GM12801 (cell line): Measurements from ENCODE around the gene KLRF1.

Experiments used
- TF ChIP-seq, protein P1 (sequence below): IDR thresholded peaks from one replicate; pipeline ENCODE4 v1.5.1; 2011; ENCODE audit warnings: control low read depth; ENCODE audit not compliant: insufficient read length; ENCODE audit errors: extremely low read depth

Gene KLRF1

GRCh38 chr12:9786726-9787717 is 40.3 kb upstream of the KLRF1 start:
- TF ChIP-seq, protein P1, sequence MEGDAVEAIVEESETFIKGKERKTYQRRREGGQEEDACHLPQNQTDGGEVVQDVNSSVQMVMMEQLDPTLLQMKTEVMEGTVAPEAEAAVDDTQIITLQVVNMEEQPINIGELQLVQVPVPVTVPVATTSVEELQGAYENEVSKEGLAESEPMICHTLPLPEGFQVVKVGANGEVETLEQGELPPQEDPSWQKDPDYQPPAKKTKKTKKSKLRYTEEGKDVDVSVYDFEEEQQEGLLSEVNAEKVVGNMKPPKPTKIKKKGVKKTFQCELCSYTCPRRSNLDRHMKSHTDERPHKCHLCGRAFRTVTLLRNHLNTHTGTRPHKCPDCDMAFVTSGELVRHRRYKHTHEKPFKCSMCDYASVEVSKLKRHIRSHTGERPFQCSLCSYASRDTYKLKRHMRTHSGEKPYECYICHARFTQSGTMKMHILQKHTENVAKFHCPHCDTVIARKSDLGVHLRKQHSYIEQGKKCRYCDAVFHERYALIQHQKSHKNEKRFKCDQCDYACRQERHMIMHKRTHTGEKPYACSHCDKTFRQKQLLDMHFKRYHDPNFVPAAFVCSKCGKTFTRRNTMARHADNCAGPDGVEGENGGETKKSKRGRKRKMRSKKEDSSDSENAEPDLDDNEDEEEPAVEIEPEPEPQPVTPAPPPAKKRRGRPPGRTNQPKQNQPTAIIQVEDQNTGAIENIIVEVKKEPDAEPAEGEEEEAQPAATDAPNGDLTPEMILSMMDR, result no peak

DNA sequence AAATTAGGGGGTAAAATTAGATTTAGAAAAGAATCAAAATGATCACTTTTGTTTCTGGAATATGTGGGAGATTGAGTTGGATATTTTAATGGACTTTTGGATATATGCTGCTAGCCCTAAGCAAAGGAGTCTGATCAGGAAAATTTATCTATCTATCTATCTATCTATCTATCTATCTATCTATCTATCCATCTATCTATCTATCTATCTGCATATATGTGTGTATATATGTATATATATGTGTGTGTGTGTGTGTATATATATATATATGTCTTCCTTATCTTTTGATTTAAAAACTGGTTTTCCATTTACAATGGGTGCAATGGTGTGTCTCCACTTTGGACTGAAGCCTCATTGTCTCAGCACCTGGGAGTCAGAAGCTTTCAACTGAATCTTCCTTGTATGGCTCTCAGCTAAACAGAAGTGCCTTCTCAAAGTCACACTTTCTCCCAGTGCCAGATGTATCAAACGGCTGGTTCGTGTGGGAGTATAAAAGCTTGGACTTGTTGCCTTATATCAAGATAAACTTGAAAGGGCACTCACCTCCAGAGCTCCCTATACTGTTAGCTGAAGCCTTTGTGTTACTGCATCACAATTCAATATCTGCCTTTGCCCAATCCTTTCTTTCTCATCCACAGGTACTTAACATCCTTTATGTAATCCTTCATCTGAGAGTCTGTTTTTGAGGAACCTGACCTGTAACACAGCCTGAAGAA is 34.9 kb upstream of the KLRF1 start:
- TF ChIP-seq, protein P1, result no peak

- TF ChIP-seq, protein P1, result no peak
Observed at GRCh38 chr12:9792961-9793617, 34.2 kb upstream of the KLRF1 start.

DNA sequence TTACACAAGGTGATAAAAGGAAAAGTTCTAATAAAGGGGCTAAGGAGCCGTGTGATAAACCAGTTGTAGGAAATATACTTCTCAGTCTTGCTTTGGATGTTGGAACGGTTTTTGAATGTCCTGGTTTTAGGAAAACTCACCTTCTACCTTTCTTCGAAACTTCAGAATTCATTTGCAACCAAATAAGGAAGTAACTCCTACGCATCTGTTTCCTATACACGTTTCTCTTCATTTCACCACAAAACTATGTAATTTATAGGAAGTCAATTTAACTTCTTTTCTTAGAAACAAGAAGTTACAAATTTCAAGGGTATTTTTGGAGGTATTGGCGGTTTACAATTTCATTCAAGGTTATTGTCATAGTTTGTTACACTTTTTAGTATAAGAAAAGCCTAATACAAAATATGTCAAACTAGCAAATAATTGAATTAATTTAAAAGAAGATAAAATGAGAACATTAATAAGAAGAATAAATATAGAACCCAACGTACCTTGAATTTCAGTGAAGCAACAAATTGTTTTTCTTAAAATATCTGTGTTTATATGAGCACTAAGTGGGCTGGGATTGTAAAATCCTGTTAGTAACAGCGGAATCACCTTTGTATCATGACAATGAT is 33.4 kb upstream of the KLRF1 start:
- TF ChIP-seq, protein P1, result no peak

DNA sequence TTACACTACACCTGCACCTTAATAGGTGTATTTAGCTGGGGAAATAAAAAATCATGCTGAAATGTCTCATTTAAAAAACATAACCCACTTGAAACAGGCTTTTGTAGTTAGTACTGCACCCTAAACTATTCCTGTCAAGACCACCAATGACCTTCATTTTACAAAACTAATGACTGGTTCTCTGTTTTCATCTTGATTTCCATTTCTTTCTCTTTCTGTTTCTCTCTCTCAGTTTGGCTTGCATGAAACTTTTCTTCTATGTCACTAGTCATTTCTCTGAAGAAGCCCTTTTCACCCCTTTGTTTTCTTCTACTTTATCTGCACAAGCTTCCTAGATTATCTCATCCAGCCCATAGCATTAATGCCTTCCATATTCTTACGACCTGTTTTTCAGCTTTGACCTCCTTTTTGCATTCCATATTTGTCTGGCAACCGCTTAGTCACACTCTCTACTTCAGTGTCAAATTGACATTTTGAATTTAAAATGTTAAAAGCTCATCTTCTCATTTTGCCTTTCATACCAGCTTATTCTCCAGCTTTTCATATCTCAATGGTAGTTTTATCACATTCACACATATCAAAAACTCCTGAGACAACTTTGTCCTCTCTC is 32.7 kb upstream of the KLRF1 start:
- TF ChIP-seq, protein P1, result no peak

GRCh38 chr12:9795945-9796344 is 31.3 kb upstream of the KLRF1 start:
- TF ChIP-seq, protein P1, result no peak
